Stimulated activated CD4-positive, alpha-beta T cell treated with anti-CD3 and anti-CD28 coated beads, Interleukin-1b, Interleukin-23, amount 100 ng/mL, for 48 hours (primary cell): ENCODE measurements around the gene ZMAT5.

Experiments
- DNase-seq: peaks from one replicate; pipeline ENCODE4 v3.0.0-alpha.2; 2020

Gene ZMAT5

DNA sequence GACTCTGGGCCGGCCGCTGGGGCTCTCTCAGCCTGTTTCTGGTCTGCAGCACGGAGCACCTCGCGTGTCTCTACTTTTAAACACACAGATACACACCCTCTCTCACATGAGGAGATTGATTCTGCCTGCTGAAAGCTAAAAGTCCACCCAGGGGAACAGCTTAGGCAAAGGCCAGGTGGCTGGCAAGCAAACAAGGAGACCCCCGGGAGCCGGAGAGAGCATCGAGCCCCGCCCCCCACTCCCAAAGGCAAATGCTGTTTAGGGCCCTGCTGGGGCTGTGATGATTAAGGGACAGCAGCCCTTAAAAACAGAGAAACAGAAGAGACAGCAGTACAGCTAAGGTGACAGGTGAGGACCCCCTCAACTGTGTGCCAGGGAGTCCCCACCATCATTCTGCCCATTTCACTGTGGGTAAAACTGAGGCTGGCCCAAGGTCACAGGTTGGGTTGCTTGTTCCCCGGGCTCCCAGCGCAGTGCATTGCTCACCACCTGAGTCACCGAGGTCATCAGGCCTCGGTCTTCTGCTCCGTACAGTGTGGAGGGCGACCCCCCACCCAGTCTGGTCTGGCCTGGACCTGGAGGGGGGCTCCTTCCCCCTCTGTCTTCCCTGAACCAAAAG, 40.2 kb downstream of the ZMAT5 start:
- no peak for DNase-seq

DNA sequence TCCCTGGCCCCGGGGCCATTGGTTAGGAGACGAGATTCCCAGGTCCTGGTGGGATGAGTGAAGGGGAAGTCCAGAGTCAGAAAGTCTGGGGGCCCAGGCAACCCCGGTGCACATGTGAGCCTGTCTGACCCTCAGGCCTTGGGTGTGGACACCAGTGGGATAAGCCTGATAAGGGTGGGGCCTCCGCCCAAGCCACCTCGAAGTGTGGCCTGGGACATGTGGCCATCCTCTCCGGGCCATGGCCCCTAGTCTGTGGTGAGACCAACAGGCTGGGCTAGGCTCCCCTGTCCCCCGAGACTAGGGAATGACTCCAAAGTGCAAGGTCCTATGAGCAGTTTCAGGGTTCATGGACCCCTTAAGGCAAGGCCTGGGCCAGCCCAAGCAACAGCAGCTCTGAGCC, 40.7 kb downstream of the ZMAT5 start:
- no peak for DNase-seq

DNA sequence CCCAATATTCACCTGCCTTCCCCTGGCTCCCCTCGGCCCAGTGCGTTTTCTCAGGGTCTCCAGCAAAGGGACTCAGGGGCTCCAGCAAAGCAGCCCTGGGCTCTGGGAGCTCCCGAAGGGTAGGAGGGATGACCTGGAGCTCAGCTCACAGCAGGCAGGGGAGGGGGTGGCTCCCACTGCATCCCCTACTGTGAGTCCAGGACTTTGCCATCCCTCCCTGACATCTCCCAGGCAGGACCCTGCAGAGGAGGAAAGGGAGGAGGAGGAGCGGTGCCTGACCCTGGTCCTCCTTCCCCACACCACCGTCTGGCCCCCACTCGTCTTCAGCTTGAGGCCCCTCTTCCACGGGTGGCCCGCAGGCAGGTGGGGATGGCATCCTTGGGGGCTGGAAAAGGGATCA, 42.0 kb downstream of the ZMAT5 start:
- DNase-seq: no peak

- no peak for DNase-seq
These were observed 43.0 kb downstream of the ZMAT5 start for GRCh38 chr22:29723766-29724165.

DNA sequence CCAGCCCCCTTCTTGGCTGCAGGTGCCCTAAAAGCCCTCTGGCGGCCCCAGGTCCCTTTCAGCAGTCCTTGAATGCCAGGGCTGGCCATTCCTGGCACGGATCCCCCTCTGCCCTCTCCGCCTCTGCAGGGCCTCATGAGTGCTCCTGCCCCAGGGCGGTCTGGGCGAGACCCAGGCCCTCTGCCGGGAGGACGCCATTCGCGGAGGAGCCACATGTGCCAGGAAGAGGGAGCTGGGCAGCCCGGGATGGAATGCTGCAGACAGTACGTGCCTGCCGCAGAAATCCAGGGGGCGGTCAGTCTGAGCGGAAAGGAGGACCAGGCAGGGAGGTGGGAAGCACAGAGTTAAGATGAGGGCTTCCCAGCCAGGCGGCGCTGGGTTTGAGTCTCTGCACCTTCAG, 44.2 kb downstream of the ZMAT5 start:
- no peak for DNase-seq

DNA sequence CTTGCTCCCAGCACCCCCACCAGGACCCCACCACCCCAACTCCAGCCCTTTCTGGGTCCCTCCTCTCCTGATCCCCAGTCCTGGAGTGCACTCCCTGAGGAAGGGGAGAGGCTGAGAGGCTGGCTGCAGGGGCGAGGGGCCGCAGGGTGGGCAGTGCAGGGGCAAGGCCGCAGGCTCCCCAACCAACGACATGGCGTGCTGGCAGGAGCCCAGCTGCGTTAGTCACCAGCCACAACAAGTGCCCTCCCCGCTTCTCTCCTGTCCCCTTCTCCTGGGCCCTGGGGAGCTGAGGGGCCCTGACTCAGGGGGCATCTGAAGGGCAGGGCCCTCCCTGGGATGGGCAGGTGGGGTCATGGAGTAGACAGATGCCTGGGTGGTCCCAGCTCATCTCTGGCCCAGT, 44.7 kb downstream of the ZMAT5 start:
- DNase-seq: no peak

DNA sequence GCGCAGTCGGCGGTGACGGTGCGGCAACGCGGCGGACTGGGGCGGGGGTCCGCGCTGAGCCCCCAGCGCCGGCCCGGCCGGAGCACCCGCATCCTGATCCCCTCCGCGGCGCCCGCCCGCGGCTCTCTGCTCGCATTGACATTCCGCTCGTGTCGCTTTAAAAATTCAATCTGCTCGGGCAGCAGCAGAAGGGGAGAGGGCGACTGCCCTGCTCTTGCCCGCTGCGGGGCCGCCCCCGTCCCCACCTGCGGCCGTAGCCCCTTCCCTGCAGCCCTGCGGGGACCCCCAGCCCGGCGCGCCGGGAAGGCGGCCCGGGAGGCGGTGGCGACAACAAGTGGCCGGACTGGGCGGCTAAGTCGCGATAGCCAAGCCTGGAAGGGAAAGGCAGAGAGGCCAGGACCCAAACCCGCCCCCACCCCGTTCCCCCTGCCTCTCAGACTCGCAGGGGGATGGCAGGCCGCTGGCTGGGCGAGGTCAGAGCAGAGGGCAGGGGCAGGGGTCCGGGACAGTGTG, 45.9 kb downstream of the ZMAT5 start:
- no peak for DNase-seq

DNA sequence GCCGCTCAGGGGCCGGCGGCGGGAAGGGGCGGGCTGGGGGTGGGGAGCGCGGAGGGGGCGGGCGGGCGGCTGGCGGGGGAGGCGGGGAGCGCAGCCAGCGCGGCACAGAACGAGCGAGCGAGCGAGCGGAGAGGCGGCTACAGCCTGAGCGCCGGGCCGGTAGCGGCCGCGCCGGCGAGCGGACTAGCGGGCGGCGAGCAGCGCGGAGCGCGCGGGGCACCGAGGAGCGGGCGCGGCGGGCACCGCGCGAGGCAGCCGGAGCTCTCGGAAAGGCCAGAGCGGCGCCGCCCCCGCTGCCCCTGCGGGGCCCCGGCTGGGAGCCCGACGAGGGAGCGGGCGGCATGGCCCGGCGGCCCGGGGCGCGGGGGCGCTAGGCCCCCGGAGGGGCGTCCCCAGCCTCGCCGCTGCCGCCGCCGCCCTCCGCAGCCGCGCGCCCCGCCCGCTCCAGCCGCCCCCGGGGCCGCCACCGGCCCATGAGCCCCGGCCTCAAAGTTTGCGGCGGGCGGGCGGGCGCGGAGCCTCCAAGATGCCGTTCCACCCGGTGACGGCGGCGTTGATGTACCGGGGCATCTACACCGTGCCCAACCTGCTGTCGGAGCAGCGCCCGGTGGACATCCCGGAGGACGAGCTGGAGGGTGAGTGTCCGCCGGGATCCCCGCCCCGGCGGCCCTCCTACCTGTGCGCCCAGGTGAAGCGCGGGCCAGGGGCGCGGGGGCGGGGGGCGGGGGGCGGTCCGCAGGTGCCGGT, 46.7 kb downstream of the ZMAT5 start, which contains the start of gene CABP7:
Gene CABP7, plus strand, starts transcription at position 105 of the 747 bp plus-strand sequence. Its CDS starts 422 bp downstream, at position 527.
- no peak for DNase-seq

DNA sequence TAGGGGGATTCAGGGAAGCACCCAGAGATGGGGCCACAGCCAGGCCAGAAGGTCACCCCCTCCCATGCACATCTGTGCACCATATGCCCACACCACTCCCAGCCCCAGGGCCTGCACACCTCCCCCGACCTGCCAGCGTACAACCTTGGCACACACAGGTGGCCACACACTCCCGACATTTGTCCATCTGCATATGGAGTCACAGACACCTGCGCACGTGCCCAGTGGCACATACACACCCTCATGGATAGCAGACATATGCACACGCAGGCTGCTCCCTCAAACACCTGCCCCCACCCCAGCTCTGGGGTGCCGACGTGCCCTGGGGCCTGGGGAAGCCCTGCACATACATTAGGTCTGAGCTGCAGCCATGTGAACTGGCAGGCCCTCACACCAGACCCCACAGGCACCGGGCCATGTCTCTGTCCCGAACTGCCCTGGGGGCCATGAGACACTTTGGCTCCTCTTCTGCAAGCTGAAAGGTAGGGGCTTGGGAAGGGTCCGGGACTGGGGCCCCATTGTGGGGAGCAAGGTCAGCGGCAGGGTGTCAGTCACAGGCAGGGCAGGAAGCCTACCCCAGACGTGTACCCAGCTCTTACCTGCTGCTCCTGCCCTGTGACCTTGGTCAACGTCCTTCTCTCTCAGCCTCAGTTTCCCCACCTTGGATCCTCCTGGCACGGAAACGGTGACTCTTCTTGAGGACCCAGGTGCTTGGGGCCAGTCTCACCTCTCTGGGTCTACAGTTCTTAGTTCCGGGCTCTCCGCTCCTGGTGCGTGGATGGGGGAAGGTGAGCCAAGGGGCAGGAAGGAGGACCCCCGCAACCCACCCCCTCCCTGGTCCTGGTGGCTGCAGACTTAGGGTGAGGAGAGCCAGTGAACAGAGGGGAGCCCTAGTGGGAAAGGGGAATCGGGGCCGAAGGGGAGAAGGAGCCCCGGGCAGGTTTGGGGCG, 47.6 kb downstream of the ZMAT5 start:
- DNase-seq: no peak

DNA sequence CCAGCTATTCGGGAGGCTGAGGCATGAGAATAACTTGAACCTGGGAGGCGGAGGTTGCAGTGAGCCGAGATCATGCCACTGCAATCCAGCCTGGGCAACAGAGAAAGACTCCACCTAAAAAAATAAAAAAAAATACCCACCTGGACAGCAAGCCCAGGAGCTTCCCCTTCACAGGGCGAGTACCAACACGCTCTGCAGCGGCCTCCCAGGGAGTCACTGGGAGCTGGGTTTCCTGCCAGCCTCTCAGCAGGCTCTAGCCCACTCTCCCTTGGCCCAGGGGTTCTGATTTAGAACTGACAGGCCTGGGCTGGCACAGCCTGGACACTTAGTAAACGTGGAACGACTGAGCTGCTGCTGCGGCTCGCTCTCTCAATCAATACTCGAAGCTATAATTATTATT, 49.0 kb downstream of the ZMAT5 start:
- DNase-seq: no peak

- DNase-seq: peak; percentile 10
These were observed 49.8 kb downstream of the ZMAT5 start for GRCh38 chr22:29716814-29717545.

GRCh38 chr22:29715705-29716104, 51.1 kb downstream of the ZMAT5 start:
- no peak for DNase-seq

DNA sequence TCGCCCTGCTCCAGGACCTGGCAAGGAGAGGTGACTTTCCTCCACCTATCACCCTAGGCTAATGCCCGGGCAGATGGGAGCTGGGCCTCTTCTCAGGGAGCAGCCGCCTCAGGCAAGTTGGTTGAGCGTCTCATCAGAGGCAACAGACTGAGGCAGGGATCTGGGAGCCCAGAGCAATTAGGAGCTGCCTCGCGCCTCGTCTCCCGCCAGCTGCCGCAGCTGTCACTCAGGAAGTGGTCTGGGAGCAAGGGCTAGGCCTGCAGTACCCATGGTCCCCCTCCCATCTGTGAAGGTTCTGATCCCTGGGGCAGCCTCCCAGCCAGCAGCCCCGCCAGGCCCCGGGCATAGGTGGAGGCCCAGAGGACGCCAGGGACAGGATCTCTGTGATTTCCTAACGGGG, 51.6 kb downstream of the ZMAT5 start:
- no peak for DNase-seq

DNA sequence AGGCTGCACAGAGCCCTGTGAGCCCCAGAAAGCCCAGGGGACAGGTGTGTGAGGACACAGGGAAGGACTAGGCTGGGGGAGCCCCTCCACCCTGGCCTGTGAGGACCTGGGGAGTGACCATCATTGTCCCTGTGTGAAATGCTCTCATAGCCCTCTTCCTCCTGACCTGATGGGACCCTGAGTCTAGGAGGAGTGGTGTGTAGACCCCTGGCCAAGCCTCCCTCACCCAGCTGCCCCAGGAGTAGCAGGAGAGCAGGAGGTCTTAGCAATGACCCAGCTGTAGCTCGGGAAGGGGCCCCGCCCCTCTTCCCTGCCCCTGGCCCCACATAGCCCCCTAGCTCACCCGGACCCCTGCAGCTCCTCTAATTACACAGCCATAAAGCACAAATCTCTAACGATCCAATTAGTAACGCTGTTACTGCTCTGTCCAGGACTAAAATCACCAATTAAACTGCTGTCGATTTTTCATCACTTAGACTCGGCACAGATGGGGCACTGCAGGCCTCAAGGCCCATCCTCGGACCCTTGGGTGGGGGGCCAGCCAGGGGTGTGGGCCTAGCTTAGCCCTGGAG, 53.6 kb downstream of the ZMAT5 start:
- DNase-seq: no peak

GRCh38 chr22:29712119-29712518, 54.7 kb downstream of the ZMAT5 start:
- DNase-seq: no peak

DNA sequence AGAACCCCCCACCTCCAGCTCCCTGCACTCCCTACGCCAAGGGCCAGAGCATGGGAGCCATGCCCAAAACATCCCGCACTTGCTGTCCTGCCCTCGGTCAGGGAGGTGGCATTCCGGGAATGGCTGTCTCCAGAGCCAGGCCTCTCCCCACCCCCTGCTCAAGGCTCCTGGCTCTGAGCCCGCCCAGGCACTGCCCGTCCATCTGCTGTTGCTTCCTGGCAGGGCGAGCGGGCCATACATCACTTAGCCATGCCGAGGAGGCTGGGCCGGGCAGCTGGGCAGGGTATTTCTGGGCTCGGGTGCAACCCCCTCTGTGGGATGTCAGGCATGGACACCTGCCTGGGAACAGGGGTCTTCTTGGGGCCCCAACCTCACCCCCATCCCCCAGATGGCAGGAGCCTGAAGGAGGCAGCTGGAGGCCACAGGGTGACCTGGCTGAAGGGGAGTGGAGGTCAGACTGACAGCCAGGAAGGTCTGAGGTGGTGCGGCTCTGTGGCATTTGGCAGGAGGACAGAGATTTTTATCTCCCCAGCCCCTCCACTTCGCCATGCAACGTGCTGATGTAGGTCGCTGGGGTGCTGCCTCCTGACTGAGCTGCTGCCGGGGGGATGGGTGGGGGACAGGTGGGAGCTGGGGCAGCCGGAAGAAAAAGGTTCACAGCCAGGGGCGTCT, 55.7 kb downstream of the ZMAT5 start:
- no peak for DNase-seq

GRCh38 chr22:29710193-29710592, 56.6 kb downstream of the ZMAT5 start:
- DNase-seq: no peak

- DNase-seq: no peak
These were observed 59.3 kb downstream of the ZMAT5 start for GRCh38 chr22:29707471-29707870.

DNA sequence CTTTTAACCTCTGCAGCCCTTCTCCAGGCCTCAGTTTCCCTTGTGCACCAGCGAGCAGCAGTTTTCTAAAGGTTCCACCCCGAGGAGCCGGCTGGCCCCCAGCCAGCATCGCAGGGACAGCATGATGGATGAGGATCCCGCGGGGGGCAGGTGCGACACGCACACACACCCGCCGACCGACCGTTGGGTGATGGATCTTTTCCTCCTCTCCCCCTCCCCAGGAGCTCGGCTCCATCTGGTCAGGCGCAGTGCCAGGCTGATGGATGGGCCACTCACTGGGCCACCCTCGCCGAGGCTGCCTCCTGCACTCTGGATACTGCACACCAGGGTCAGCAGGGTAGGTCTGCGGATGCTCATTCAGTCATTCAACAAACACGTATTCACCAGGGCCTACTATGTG, 59.8 kb downstream of the ZMAT5 start:
- DNase-seq: no peak

DNA sequence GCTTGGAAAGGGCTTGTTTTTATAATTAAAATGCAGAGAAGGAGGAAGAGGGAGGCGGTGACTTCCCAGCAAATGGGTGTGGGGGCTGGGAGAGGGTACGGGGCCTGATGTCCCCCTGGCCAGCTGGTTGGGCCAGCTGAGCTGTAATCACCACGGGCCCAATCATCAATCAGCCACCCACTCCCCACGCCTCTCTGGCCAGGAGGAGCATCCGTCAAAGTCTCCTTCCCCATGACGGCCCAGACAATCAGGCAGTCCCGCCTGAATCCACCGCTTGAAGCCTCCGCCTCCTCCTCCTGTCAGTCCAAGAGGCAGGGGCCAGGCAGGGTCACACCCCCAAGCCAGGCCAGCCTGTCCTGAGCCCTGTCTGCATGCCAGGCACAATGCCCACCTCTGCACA, 60.3 kb downstream of the ZMAT5 start:
- DNase-seq: no peak

DNA sequence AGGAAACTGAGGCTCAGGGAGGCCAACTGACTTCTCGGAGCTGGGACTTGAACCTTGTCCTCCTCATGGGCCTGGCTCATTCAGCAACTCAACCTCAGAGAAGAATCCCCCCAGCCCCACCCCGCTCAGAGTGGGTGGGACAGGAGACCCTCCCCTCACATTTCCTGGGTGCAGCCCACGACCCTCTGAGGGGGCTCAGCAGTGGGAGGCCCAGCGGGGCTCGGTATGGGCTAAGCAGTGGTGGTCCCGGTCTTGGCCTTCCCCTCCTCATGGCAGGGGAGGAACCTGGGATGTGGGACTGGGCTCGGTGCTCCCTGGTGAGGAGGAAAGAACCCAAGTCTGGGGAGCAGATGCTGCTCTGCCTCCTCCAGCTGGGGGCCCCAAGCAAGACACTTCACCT, 61.2 kb downstream of the ZMAT5 start:
- DNase-seq: no peak
